GM23338 (cell line): ENCODE results near the gene MTERF4. TPM values are rescaled to one million over a fixed set of nuclear protein-coding genes. Genes with fewer than 3 reads are reported as not detected.

Experiments
- ATAC-seq: fragments of 200-7000 bp; cut with Tn5 transposase; 3 replicates; pipeline ENCODE4 v1.9.1; 2020
- DNase-seq: peaks from one replicate; pipeline ENCODE4 v3.0.0-alpha.2; 2015; ENCODE audit warnings: low spot score
- H2AFZ ChIP-seq: fragments of 200-600 bp; sonication (generic); 2 replicates; pipeline ENCODE4 v1.8.0; 2016; ENCODE audit warnings: antibody characterized with exemption, mild to moderate bottlenecking, moderate library complexity
- H3F3A ChIP-seq: fragments of 200-600 bp; sonication (generic); replicated peaks from 2 replicates; pipeline ENCODE4 v1.8.0; 2017; ENCODE audit warnings: antibody characterized with exemption, mixed run types, low read depth
- H3K27ac ChIP-seq: fragments of 200-600 bp; sonication (generic); 2 replicates; pipeline ENCODE4 v1.6.1; 2016; ENCODE audit warnings: low read depth
- H3K27me3 ChIP-seq: fragments of 200-600 bp; sonication (generic); 2 replicates; pipeline ENCODE4 v1.8.0; 2016; ENCODE audit warnings: mild to moderate bottlenecking, mixed run types, moderate library complexity; ENCODE audit not compliant: insufficient read depth
- H3K36me3 ChIP-seq: fragments of 200-600 bp; sonication (generic); 2 replicates; pipeline ENCODE4 v1.8.0; 2016; ENCODE audit warnings: mild to moderate bottlenecking; ENCODE audit not compliant: insufficient read depth
- H3K4me1 ChIP-seq: fragments of 200-600 bp; sonication (generic); 2 replicates; pipeline ENCODE4 v1.8.0; 2016; ENCODE audit warnings: mild to moderate bottlenecking, moderate library complexity; ENCODE audit not compliant: insufficient read depth
- H3K4me2 ChIP-seq: fragments of 200-600 bp; sonication (generic); 2 replicates; pipeline ENCODE4 v1.7.1; 2017; ENCODE audit warnings: mixed run types
- H3K4me3 ChIP-seq: fragments of 200-600 bp; sonication (generic); 2 replicates; pipeline ENCODE4 v1.6.1; 2016; ENCODE audit warnings: mixed run types
- H3K79me2 ChIP-seq: fragments of 200-600 bp; sonication (generic); replicated peaks from 2 replicates; pipeline ENCODE4 v1.8.0; 2017; ENCODE audit warnings: mild to moderate bottlenecking; ENCODE audit not compliant: insufficient read depth
- H3K9me2 ChIP-seq: fragments of 200-600 bp; sonication (generic); 2 replicates; pipeline ENCODE4 v1.8.0; 2017; ENCODE audit not compliant: insufficient read depth
- H4K20me1 ChIP-seq: fragments of 200-600 bp; sonication (generic); replicated peaks from 2 replicates; pipeline ENCODE4 v1.8.0; 2017; ENCODE audit warnings: mild to moderate bottlenecking; ENCODE audit not compliant: insufficient read depth
- H3K27ac Mint-ChIP-seq: 2 replicates; pipeline ENCODE4 v1.8.0; 2020; ENCODE audit warnings: inconsistent platforms, mild to moderate bottlenecking, moderate library complexity, mixed read lengths
- H3K27me3 Mint-ChIP-seq: 3 replicates; pipeline ENCODE4 v1.8.0; 2022; ENCODE audit warnings: low read depth, mild to moderate bottlenecking, moderate library complexity, mixed read lengths, inconsistent platforms; ENCODE audit not compliant: insufficient read depth, poor library complexity
- H3K36me3 Mint-ChIP-seq: 3 replicates; pipeline ENCODE4 v1.8.0; 2021; ENCODE audit warnings: low read depth, mild to moderate bottlenecking, inconsistent platforms, moderate library complexity, mixed read lengths
- H3K4me1 Mint-ChIP-seq: 3 replicates; pipeline ENCODE4 v1.8.0; 2020; ENCODE audit warnings: mild to moderate bottlenecking, inconsistent platforms, mixed read lengths
- H3K4me3 Mint-ChIP-seq: 3 replicates; pipeline ENCODE4 v1.8.0; 2021; ENCODE audit warnings: moderate library complexity, mild to moderate bottlenecking, inconsistent platforms, mixed read lengths
- H3K9me3 Mint-ChIP-seq: 3 replicates; pipeline ENCODE4 v1.8.0; 2020; ENCODE audit warnings: moderate library complexity, mild to moderate bottlenecking, inconsistent platforms, mixed read lengths
- CREB1 ChIP-seq: fragments of 250-450 bp; sonication (Bioruptor Pico); IDR thresholded peaks from 2 replicates; pipeline ENCODE4 v1.5.0; 2020; ENCODE audit warnings: low read depth, mild to moderate bottlenecking, moderate library complexity
- EZH2phosphoT487 ChIP-seq: fragments of 200-600 bp; sonication (generic); IDR thresholded peaks from one replicate; pipeline ENCODE4 v1.8.1; 2018; ENCODE audit warnings: antibody characterized with exemption; ENCODE audit not compliant: unreplicated experiment
- JUNB ChIP-seq: IDR thresholded peaks from one replicate; pipeline ENCODE4 v1.6.1; 2016; ENCODE audit warnings: antibody characterized with exemption; ENCODE audit not compliant: unreplicated experiment
- NANOG ChIP-seq: IDR thresholded peaks from 2 replicates; pipeline ENCODE4 v1.6.1; 2016; ENCODE audit warnings: antibody characterized with exemption, borderline replicate concordance
- POLR2AphosphoS5 ChIP-seq: IDR thresholded peaks from 2 replicates; pipeline ENCODE4 v1.6.1; 2016; ENCODE audit warnings: antibody characterized with exemption, low read depth
- STAT1 ChIP-seq: IDR thresholded peaks from one replicate; pipeline ENCODE4 v1.6.1; 2016; ENCODE audit warnings: antibody characterized with exemption; ENCODE audit not compliant: unreplicated experiment
- polyA plus RNA-seq: library from polyadenylated mRNA; unstranded; fragments of >200 nt; fragmentation: Nextera tagmentation; extraction: Ambion mirVana; gene quantifications from 2 replicates; pipeline ENCODE4 v1.2.1, GENCODE V29; 2016
- total RNA-seq: library from RNA; depleted of rRNA; stranded (reverse); fragments of >200 nt; shearing (Covaris generic); gene quantifications from 2 replicates; pipeline ENCODE4 v1.2.3, GENCODE V29; 2014
- TF ChIP-seq, protein P1 (sequence below): IDR thresholded peaks from 2 replicates; pipeline ENCODE4 v1.6.1; 2016; ENCODE audit warnings: antibody characterized with exemption
- TF ChIP-seq, protein P2 (sequence below): IDR thresholded peaks from one replicate; pipeline ENCODE4 v1.6.1; 2018; ENCODE audit warnings: antibody characterized with exemption; ENCODE audit not compliant: unreplicated experiment

The MTERF4 gene
- total and polyA plus RNA-seq, 2 experiments from 2014 or later, result 15.3 to 63.6 TPM

GRCh38 chr2:241067501-241068135, 34.5 kb downstream of the MTERF4 start:
- no peaks in the 10 kb centered on the region for H3K36me3 Mint-ChIP-seq
- ATAC-seq (no peak), DNase-seq (no peak)
- Histone ChIP-seq H3F3A (no peaks in the 10 kb centered on the region), H3K4me3 (no peak overlapping the region), H3K27me3 (no peaks in the 10 kb centered on the region), H3K9me2 (no peaks in the 10 kb centered on the region), H3K36me3 (no peaks in the 10 kb centered on the region), H3K79me2 (no peaks in the 10 kb centered on the region), H3K4me2 (no peak overlapping the region), H3K4me1 (no peaks in the 10 kb centered on the region), H4K20me1 (no peaks in the 10 kb centered on the region), H2AFZ (no peak overlapping the region), H3K27ac (no peak overlapping the region)
- H3K27ac Mint-ChIP-seq, result no peak overlapping the region
- H3K27me3 Mint-ChIP-seq, result peaks cover 16% of the 10 kb centered on the region
- H3K9me3 Mint-ChIP-seq, result no peaks in the 10 kb centered on the region
- no peak for TF ChIP-seq NANOG
- no peak for TF ChIP-seq CREB1 (CRISPR knock-in tag)
- TF ChIP-seq STAT1, result no peak
- TF ChIP-seq POLR2AphosphoS5, result no peak
- TF ChIP-seq, protein P1, sequence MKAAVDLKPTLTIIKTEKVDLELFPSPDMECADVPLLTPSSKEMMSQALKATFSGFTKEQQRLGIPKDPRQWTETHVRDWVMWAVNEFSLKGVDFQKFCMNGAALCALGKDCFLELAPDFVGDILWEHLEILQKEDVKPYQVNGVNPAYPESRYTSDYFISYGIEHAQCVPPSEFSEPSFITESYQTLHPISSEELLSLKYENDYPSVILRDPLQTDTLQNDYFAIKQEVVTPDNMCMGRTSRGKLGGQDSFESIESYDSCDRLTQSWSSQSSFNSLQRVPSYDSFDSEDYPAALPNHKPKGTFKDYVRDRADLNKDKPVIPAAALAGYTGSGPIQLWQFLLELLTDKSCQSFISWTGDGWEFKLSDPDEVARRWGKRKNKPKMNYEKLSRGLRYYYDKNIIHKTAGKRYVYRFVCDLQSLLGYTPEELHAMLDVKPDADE, result no peak
- TF ChIP-seq, protein P2, sequence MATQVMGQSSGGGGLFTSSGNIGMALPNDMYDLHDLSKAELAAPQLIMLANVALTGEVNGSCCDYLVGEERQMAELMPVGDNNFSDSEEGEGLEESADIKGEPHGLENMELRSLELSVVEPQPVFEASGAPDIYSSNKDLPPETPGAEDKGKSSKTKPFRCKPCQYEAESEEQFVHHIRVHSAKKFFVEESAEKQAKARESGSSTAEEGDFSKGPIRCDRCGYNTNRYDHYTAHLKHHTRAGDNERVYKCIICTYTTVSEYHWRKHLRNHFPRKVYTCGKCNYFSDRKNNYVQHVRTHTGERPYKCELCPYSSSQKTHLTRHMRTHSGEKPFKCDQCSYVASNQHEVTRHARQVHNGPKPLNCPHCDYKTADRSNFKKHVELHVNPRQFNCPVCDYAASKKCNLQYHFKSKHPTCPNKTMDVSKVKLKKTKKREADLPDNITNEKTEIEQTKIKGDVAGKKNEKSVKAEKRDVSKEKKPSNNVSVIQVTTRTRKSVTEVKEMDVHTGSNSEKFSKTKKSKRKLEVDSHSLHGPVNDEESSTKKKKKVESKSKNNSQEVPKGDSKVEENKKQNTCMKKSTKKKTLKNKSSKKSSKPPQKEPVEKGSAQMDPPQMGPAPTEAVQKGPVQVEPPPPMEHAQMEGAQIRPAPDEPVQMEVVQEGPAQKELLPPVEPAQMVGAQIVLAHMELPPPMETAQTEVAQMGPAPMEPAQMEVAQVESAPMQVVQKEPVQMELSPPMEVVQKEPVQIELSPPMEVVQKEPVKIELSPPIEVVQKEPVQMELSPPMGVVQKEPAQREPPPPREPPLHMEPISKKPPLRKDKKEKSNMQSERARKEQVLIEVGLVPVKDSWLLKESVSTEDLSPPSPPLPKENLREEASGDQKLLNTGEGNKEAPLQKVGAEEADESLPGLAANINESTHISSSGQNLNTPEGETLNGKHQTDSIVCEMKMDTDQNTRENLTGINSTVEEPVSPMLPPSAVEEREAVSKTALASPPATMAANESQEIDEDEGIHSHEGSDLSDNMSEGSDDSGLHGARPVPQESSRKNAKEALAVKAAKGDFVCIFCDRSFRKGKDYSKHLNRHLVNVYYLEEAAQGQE, result no peak
- no peak overlapping the region for H3K4me3 Mint-ChIP-seq
- H3K4me1 Mint-ChIP-seq, result peaks cover 3% of the 10 kb centered on the region

DNA sequence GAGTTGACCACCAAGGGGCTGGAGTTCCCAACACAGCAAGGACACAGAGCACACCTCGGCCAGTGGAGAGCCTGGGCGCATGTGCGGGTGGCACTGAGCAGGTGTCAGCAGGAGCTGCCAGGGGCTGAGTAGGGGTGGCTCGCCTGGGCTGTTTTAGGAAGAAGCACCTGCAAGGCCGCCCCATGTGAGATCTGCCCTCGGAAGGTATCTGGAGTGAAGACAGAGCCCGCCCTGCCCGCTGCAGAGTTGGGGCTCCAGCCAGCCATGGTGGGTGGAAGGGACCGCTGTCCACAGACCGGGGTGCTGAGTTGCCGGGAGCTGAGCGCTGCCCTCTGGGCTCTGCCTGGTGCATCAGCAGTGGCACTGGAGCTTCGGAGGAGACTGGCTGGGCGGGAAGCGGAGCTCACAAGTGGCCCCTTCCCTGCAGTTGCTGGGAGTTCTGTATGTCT, 35.2 kb downstream of the MTERF4 start:
- no peak overlapping the region for H3K4me2 ChIP-seq
- no peaks in the 10 kb centered on the region for H3K4me1 ChIP-seq
- ATAC-seq, result peak; percentile 53
- Mint-ChIP-seq H3K9me3 (no peaks in the 10 kb centered on the region), H3K4me1 (no peaks in the 10 kb centered on the region; the same call in 2 of the 3 replicates), H3K4me3 (no peak overlapping the region), H3K27ac (no peak overlapping the region), H3K27me3 (peaks cover 14% of the 10 kb centered on the region), H3K36me3 (no peaks in the 10 kb centered on the region)
- H3K36me3 ChIP-seq, result no peaks in the 10 kb centered on the region
- H3K4me3 ChIP-seq, result no peak overlapping the region
- H3K27ac ChIP-seq, result no peak overlapping the region
- DNase-seq, result peak; percentile 79
- no peaks in the 10 kb centered on the region for H3K27me3 ChIP-seq
- no peaks in the 10 kb centered on the region for H4K20me1 ChIP-seq
- no peak overlapping the region for H2AFZ ChIP-seq
- no peaks in the 10 kb centered on the region for H3F3A ChIP-seq
- no peaks in the 10 kb centered on the region for H3K9me2 ChIP-seq
- H3K79me2 ChIP-seq, result no peaks in the 10 kb centered on the region
- TF ChIP-seq, protein P2, result peak; percentile 87
- no peak for TF ChIP-seq STAT1
- no peak for TF ChIP-seq NANOG
- TF ChIP-seq JUNB, result no peak
- TF ChIP-seq EZH2phosphoT487, result no peak
- TF ChIP-seq, protein P1, result no peak
